ENCODE data around the gene LPCAT2.

LPCAT2 gene

GRCh38 chr16:55628306-55628968 lies 119.6 kb downstream of the LPCAT2 start:
- Histone ChIP-seq H3K4me3 (no peak overlapping the region), H3K27ac (no peak overlapping the region)

- Histone ChIP-seq H3K27ac (no peak overlapping the region), H3K4me3 (no peak overlapping the region)
Observed at GRCh38 chr16:55630774-55631173, 121.9 kb downstream of the LPCAT2 start.

- no peak overlapping the region for H3K27ac ChIP-seq
- no peak overlapping the region for H3K4me3 ChIP-seq
Observed at GRCh38 chr16:55632259-55632658, 123.4 kb downstream of the LPCAT2 start.

GRCh38 chr16:55634193-55634592 lies 125.3 kb downstream of the LPCAT2 start:
- Histone ChIP-seq H3K27ac (no peak overlapping the region), H3K4me3 (no peak overlapping the region)

Measured in skin epidermis (tissue), 12 donors.